Measurements from ENCODE around the gene RGS1. TPM values are rescaled to one million over a fixed set of nuclear protein-coding genes. Genes with fewer than 3 reads are reported as not detected.
"Not testable (repeated sequence)": the region's sequence is repeated elsewhere in the genome, so short reads cannot be mapped to it uniquely, and the experiment has no call there.

Gene RGS1
- 1 to 10 TPM; 1.8 to 3.5 TPM for total RNA-seq
- long read RNA-seq, partial matches to known transcripts = 1 of 1 reads
- long read RNA-seq, other reads (novel, unspliced or antisense) = 0 of 1 reads

- peak; percentile 82 for ATAC-seq
- intact Hi-C loops (cut with DNase I) = no loop called here
- no peak for DNase-seq
Observed at GRCh38 chr1:192575499-192576189, at the start of gene RGS1. TSS of gene RGS1 (plus strand) at chr1:192575773. CDS start at chr1:192575793, 20 bp downstream.

- no peak for DNase-seq
- intact Hi-C loops (cut with DNase I) = no loop called here
- ATAC-seq = no peak
Observed at GRCh38 chr1:192527111-192527795, 48.3 kb upstream of the RGS1 start.

GRCh38 chr1:192527950-192528349 lies 47.6 kb upstream of the RGS1 start:
- ATAC-seq (no peak), DNase-seq (no peak)
- intact Hi-C loops (cut with DNase I) = no loop called here

- no peak for DNase-seq
- intact Hi-C loops (cut with DNase I) = no loop called here
- ATAC-seq = no peak
Observed at GRCh38 chr1:192529031-192529755, 46.4 kb upstream of the RGS1 start.

GRCh38 chr1:192529811-192530210 lies 45.8 kb upstream of the RGS1 start:
- ATAC-seq (no peak), DNase-seq (no peak)
- intact Hi-C loops (cut with DNase I) = no loop called here

GRCh38 chr1:192530254-192530653 lies 45.3 kb upstream of the RGS1 start:
- intact Hi-C loops (cut with DNase I) = no loop called here
- no peak for DNase-seq
- ATAC-seq = peak; percentile 34 to 79

GRCh38 chr1:192531037-192531703 lies 44.4 kb upstream of the RGS1 start:
- DNase-seq (peak; percentile 22), ATAC-seq (peak in 1 of 2 donors; percentile 87)
- intact Hi-C loops (cut with DNase I) = not testable (repeated sequence)

- no peak for ATAC-seq
- intact Hi-C loops (cut with DNase I) = no loop called here
Observed at GRCh38 chr1:192534666-192535065, 40.9 kb upstream of the RGS1 start.

GRCh38 chr1:192535916-192536664 lies 39.5 kb upstream of the RGS1 start:
- no peak for DNase-seq
- intact Hi-C loops (cut with DNase I) = no loop called here
- no peak for ATAC-seq

More at GRCh38 chr1:192534666-192535065, 40.9 kb upstream of the RGS1 start:
- DNase-seq = no peak

GRCh38 chr1:192538407-192539296 lies 36.9 kb upstream of the RGS1 start:
- DNase-seq (no peak), ATAC-seq (peak; percentile 34 to 71)
- intact Hi-C loops (cut with DNase I) = no loop called here

- DNase-seq (no peak), ATAC-seq (peak; percentile 57 to 97)
- intact Hi-C loops (cut with DNase I) = no loop called here
Observed at GRCh38 chr1:192539297-192540092, 36.1 kb upstream of the RGS1 start.

- DNase-seq = no peak
- intact Hi-C loops (cut with DNase I) = no loop called here
- no peak for ATAC-seq
Observed at GRCh38 chr1:192543445-192543844, 32.1 kb upstream of the RGS1 start.

- ATAC-seq = peak in 1 of 2 donors; percentile 42
- DNase-seq = no peak
- intact Hi-C loops (cut with DNase I) = no loop called here
Observed at GRCh38 chr1:192545896-192546521, 29.6 kb upstream of the RGS1 start.

- intact Hi-C loops (cut with DNase I) = no loop called here
- DNase-seq (no peak), ATAC-seq (peak in 1 of 2 donors; percentile 35)
Observed at GRCh38 chr1:192546596-192547190, 28.9 kb upstream of the RGS1 start.

GRCh38 chr1:192547501-192547900 lies 28.1 kb upstream of the RGS1 start:
- intact Hi-C loops (cut with DNase I) = no loop called here
- no peak for ATAC-seq
- DNase-seq = no peak

- intact Hi-C loops (cut with DNase I) = no loop called here
- ATAC-seq = no peak
Observed at GRCh38 chr1:192549937-192550336, 25.6 kb upstream of the RGS1 start.

More at GRCh38 chr1:192549937-192550336, 25.6 kb upstream of the RGS1 start:
- DNase-seq = no peak
